ENCODE data around the gene CEACAM5.

CEACAM5 gene

GRCh38 chr19:41705393-41706174 is 2.8 kb upstream of the CEACAM5 start:
- Histone ChIP-seq H3K9me2 (replicated peaks; ENCODE audit: insufficient read depth, low read length) (no peaks in the 10 kb centered on the region), H3K9me3 (ENCODE audit: insufficient read depth, low read length) (no peaks in the 10 kb centered on the region), H3K36me3 (ENCODE audit: low read length) (no peaks in the 10 kb centered on the region), H3K27ac (ENCODE audit: low read depth, low read length) (no peak overlapping the region), H3K4me3 (ENCODE audit: insufficient read depth, low read length, poor library complexity, severe bottlenecking) (no peak overlapping the region), H3F3A (ENCODE audit: insufficient read depth) (no peaks in the 10 kb centered on the region), H3K79me2 (ENCODE audit: insufficient read depth, low read length) (no peaks in the 10 kb centered on the region), H2AFZ (ENCODE audit: low read depth, low read length, severe bottlenecking) (no peak overlapping the region), H3K9ac (ENCODE audit: low read length) (no peak overlapping the region), H4K20me1 (ENCODE audit: low read depth, low read length) (no peaks in the 10 kb centered on the region), H3K27me3 (ENCODE audit: low read length) (no peaks in the 10 kb centered on the region), H3K4me2 (ENCODE audit: low read depth, low read length, poor library complexity, severe bottlenecking) (no peak overlapping the region)
- no peak for TF ChIP-seq CTCF (IDR thresholded peaks at IDR 0.05; ENCODE audit: insufficient read depth, low read length, poor library complexity, severe bottlenecking)
- TF ChIP-seq EZH2phosphoT487 (conservative IDR thresholded peaks at IDR 0.05; ENCODE audit: low read length), result no peak

GRCh38 chr19:41706741-41707501 is 1.5 kb upstream of the CEACAM5 start:
- H2AFZ ChIP-seq (ENCODE audit: low read depth, low read length, severe bottlenecking), result peak overlapping the region; percentile 86
- H3F3A ChIP-seq (ENCODE audit: insufficient read depth), result no peaks in the 10 kb centered on the region
- H3K9ac ChIP-seq (ENCODE audit: low read length), result no peak overlapping the region; the same call in 1 of the 2 replicates
- H3K9me2 ChIP-seq (replicated peaks; ENCODE audit: insufficient read depth, low read length), result no peaks in the 10 kb centered on the region
- H3K27me3 ChIP-seq (ENCODE audit: low read length), result no peaks in the 10 kb centered on the region
- no peaks in the 10 kb centered on the region for H3K9me3 ChIP-seq (ENCODE audit: insufficient read depth, low read length)
- H3K79me2 ChIP-seq (ENCODE audit: insufficient read depth, low read length), result no peaks in the 10 kb centered on the region
- H4K20me1 ChIP-seq (ENCODE audit: low read depth, low read length), result no peaks in the 10 kb centered on the region
- H3K4me2 ChIP-seq (ENCODE audit: low read depth, low read length, poor library complexity, severe bottlenecking), result peak overlapping the region; percentile 67
- TF ChIP-seq EZH2phosphoT487 (conservative IDR thresholded peaks at IDR 0.05; ENCODE audit: low read length) (no peak), CTCF (IDR thresholded peaks at IDR 0.05; ENCODE audit: insufficient read depth, low read length, poor library complexity, severe bottlenecking) (peak; percentile 100)
- H3K36me3 ChIP-seq (ENCODE audit: low read length), result no peaks in the 10 kb centered on the region
- peak overlapping the region; percentile 38 for H3K4me3 ChIP-seq (ENCODE audit: insufficient read depth, low read length, poor library complexity, severe bottlenecking)
- H3K27ac ChIP-seq (ENCODE audit: low read depth, low read length), result no peak overlapping the region

- no peaks in the 10 kb centered on the region for H4K20me1 ChIP-seq (ENCODE audit: low read depth, low read length)
- no peaks in the 10 kb centered on the region for H3K36me3 ChIP-seq (ENCODE audit: low read length)
- H3K27me3 ChIP-seq (ENCODE audit: low read length), result no peaks in the 10 kb centered on the region
- no peaks in the 10 kb centered on the region for H3K79me2 ChIP-seq (ENCODE audit: insufficient read depth, low read length)
- TF ChIP-seq EZH2phosphoT487 (conservative IDR thresholded peaks at IDR 0.05; ENCODE audit: low read length), result no peak
- TF ChIP-seq CTCF (IDR thresholded peaks at IDR 0.05; ENCODE audit: insufficient read depth, low read length, poor library complexity, severe bottlenecking), result no peak
- H3K4me2 ChIP-seq (ENCODE audit: low read depth, low read length, poor library complexity, severe bottlenecking), result no peak overlapping the region
- no peaks in the 10 kb centered on the region for H3F3A ChIP-seq (ENCODE audit: insufficient read depth)
- no peak overlapping the region for H3K4me3 ChIP-seq (ENCODE audit: insufficient read depth, low read length, poor library complexity, severe bottlenecking)
- H3K9ac ChIP-seq (ENCODE audit: low read length), result no peak overlapping the region
- no peak overlapping the region for H3K27ac ChIP-seq (ENCODE audit: low read depth, low read length)
- H3K9me2 ChIP-seq (replicated peaks; ENCODE audit: insufficient read depth, low read length), result no peaks in the 10 kb centered on the region
- H3K9me3 ChIP-seq (ENCODE audit: insufficient read depth, low read length), result no peaks in the 10 kb centered on the region
- H2AFZ ChIP-seq (ENCODE audit: low read depth, low read length, severe bottlenecking), result no peak overlapping the region
Observed at GRCh38 chr19:41707502-41707812, 969 bp upstream of the CEACAM5 start.
